ENCODE results near the gene ATG16L1. TPM values are rescaled to one million over a fixed set of nuclear protein-coding genes. Genes with fewer than 3 reads are reported as not detected.

The ATG16L1 gene
- total RNA-seq, 2 experiments from 2014 or later = 31.8 to 44.9 TPM

- no peak overlapping the region for H3K27ac ChIP-seq (ENCODE audit: low read depth, low read length, poor library complexity, severe bottlenecking)
- ChIA-PET CTCF (ENCODE audit: unreplicated experiment) (no interaction called here), POLR2A (no interaction called here)
- no peaks in the 10 kb centered on the region for H3K9me3 ChIP-seq (ENCODE audit: low read length)
- H3K4me2 ChIP-seq (ENCODE audit: low read length) = no peak overlapping the region
- TF ChIP-seq CTCF (conservative IDR thresholded peaks at IDR 0.05; ENCODE audit: low read length) (no peak), EZH2phosphoT487 (IDR thresholded peaks at IDR 0.05; ENCODE audit: borderline replicate concordance, low read depth, low read length) (no peak)
- peaks cover 22% of the 10 kb centered on the region for H3K4me1 ChIP-seq (ENCODE audit: insufficient read depth, low read length, poor library complexity, severe bottlenecking)
- no peak for DNase-seq (ENCODE audit: low spot score)
- no peaks in the 10 kb centered on the region for H3K79me2 ChIP-seq (ENCODE audit: insufficient read depth, low read depth, low read length)
- no peak overlapping the region for H2AFZ ChIP-seq (ENCODE audit: low read length)
- H3K9me2 ChIP-seq (ENCODE audit: insufficient read depth, low read length) = no peaks in the 10 kb centered on the region
- peaks cover 13% of the 10 kb centered on the region; the same call in 1 of the 2 replicates for H3K36me3 ChIP-seq (ENCODE audit: insufficient read depth, low read length)
- no peak overlapping the region for H3K4me3 ChIP-seq (ENCODE audit: low read depth, low read length, poor library complexity, severe bottlenecking)
- intact Hi-C loops (cut with micrococcal nuclease; ENCODE audit: unreplicated experiment) = no loop called here
- H4K20me1 ChIP-seq (ENCODE audit: insufficient read depth, low read length) = no peaks in the 10 kb centered on the region
- no TSS peak for BruUV-seq (replicated peaks)
Observed at GRCh38 chr2:233210843-233211547, 40.5 kb upstream of the ATG16L1 start.

- BruUV-seq (replicated peaks) = no TSS peak
- no peak for DNase-seq (ENCODE audit: low spot score)
- ChIA-PET CTCF (ENCODE audit: unreplicated experiment) (no interaction called here), POLR2A (no interaction called here)
- Histone ChIP-seq H4K20me1 (ENCODE audit: insufficient read depth, low read length) (no peaks in the 10 kb centered on the region), H3K27ac (ENCODE audit: low read depth, low read length, poor library complexity, severe bottlenecking) (no peak overlapping the region), H3K4me3 (ENCODE audit: low read depth, low read length, poor library complexity, severe bottlenecking) (no peak overlapping the region), H2AFZ (ENCODE audit: low read length) (no peak overlapping the region), H3K36me3 (ENCODE audit: insufficient read depth, low read length) (peaks cover 13% of the 10 kb centered on the region; the same call in 1 of the 2 replicates), H3K4me2 (ENCODE audit: low read length) (no peak overlapping the region), H3K79me2 (ENCODE audit: insufficient read depth, low read depth, low read length) (no peaks in the 10 kb centered on the region), H3K9me3 (ENCODE audit: low read length) (no peaks in the 10 kb centered on the region), H3K4me1 (ENCODE audit: insufficient read depth, low read length, poor library complexity, severe bottlenecking) (peaks cover 22% of the 10 kb centered on the region), H3K9me2 (ENCODE audit: insufficient read depth, low read length) (no peaks in the 10 kb centered on the region)
- intact Hi-C loops (cut with micrococcal nuclease; ENCODE audit: unreplicated experiment) = no loop called here
- TF ChIP-seq EZH2phosphoT487 (IDR thresholded peaks at IDR 0.05; ENCODE audit: borderline replicate concordance, low read depth, low read length) = no peak
- TF ChIP-seq CTCF (conservative IDR thresholded peaks at IDR 0.05; ENCODE audit: low read length) = no peak
Observed at GRCh38 chr2:233211548-233211895, 40.0 kb upstream of the ATG16L1 start.

- no peaks in the 10 kb centered on the region for H3K9me3 ChIP-seq (ENCODE audit: low read length)
- H3K4me3 ChIP-seq (ENCODE audit: low read depth, low read length, poor library complexity, severe bottlenecking) = no peak overlapping the region
- H3K36me3 ChIP-seq (ENCODE audit: insufficient read depth, low read length) = peaks cover 2% of the 10 kb centered on the region; the same call in 1 of the 2 replicates
- intact Hi-C loops (cut with micrococcal nuclease; ENCODE audit: unreplicated experiment) = no loop called here
- H3K4me1 ChIP-seq (ENCODE audit: insufficient read depth, low read length, poor library complexity, severe bottlenecking) = peaks cover 19% of the 10 kb centered on the region
- H3K9me2 ChIP-seq (ENCODE audit: insufficient read depth, low read length) = no peaks in the 10 kb centered on the region
- DNase-seq (ENCODE audit: low spot score) = no peak
- no TSS peak for BruUV-seq (replicated peaks)
- POLR2A ChIA-PET = interaction anchor here (0.7 kb wide), 1 partner anchor 32 kb away, joined by 5 read pairs; no protein-coding TSS in a partner anchor
- H2AFZ ChIP-seq (ENCODE audit: low read length) = no peak overlapping the region
- H3K79me2 ChIP-seq (ENCODE audit: insufficient read depth, low read depth, low read length) = no peaks in the 10 kb centered on the region
- H3K27ac ChIP-seq (ENCODE audit: low read depth, low read length, poor library complexity, severe bottlenecking) = no peak overlapping the region
- CTCF ChIA-PET (ENCODE audit: unreplicated experiment) = no interaction called here
- no peak overlapping the region for H3K4me2 ChIP-seq (ENCODE audit: low read length)
- TF ChIP-seq CTCF (conservative IDR thresholded peaks at IDR 0.05; ENCODE audit: low read length) = no peak
- no peak for TF ChIP-seq EZH2phosphoT487 (IDR thresholded peaks at IDR 0.05; ENCODE audit: borderline replicate concordance, low read depth, low read length)
- no peaks in the 10 kb centered on the region for H4K20me1 ChIP-seq (ENCODE audit: insufficient read depth, low read length)
Observed at GRCh38 chr2:233213011-233213410, 38.5 kb upstream of the ATG16L1 start.
